ENCODE data around the gene TBPL2. TPM values are rescaled to one million over a fixed set of nuclear protein-coding genes. Genes with fewer than 3 reads are reported as not detected.
"Not testable (repeated sequence)": the region's sequence is repeated elsewhere in the genome, so short reads cannot be mapped to it uniquely, and the experiment has no call there.

Gene TBPL2
- total RNA-seq, 1 donor from 2014 or later: not detected

DNA sequence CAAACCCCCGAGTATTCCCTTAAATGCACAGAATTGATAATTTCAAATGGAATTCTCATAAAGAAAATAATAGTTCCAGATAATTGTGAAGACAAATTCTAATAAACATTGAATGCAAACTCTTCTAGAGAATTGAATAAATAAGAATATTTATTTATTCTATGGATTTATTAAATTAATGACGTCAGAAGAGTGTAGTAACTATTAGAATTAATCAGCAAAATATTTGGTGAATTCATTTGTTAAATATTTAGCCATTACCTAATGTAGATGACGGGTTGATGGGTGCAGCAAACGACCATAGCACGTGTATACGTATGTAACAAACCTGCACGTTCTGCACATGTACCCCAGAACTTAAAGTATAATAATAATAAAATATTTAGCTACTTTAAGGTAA, 33.4 kb upstream of the TBPL2 start:
- FAIRE-seq: no peak
- no peak overlapping the region for H3K4me3 ChIP-seq (ENCODE audit: low read depth, low read length)

DNA sequence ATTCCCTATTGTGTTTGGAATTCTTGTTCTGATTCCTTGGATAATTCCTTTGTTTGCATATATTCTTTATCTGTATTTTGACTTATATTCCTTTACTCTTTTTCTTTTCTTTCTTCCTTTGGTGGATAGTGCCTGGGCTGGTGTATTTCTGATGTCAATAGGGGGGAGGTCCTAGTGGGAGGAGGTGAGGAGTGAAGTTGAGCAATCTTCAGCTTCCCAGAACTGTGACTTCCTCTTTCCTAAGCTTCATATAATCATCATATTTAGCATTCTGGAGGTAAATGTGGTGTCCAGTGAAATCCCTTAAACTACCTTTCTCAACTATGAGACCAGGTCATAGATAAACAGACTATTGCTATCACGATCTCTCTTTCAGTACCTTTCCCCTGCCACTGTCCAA, 29.6 kb upstream of the TBPL2 start:
- TF ChIP-seq, protein P1, sequence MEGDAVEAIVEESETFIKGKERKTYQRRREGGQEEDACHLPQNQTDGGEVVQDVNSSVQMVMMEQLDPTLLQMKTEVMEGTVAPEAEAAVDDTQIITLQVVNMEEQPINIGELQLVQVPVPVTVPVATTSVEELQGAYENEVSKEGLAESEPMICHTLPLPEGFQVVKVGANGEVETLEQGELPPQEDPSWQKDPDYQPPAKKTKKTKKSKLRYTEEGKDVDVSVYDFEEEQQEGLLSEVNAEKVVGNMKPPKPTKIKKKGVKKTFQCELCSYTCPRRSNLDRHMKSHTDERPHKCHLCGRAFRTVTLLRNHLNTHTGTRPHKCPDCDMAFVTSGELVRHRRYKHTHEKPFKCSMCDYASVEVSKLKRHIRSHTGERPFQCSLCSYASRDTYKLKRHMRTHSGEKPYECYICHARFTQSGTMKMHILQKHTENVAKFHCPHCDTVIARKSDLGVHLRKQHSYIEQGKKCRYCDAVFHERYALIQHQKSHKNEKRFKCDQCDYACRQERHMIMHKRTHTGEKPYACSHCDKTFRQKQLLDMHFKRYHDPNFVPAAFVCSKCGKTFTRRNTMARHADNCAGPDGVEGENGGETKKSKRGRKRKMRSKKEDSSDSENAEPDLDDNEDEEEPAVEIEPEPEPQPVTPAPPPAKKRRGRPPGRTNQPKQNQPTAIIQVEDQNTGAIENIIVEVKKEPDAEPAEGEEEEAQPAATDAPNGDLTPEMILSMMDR (IDR thresholded peaks at IDR 0.05; ENCODE audit: insufficient read depth, low read length, severe bottlenecking): no peak
- H3K4me3 ChIP-seq (ENCODE audit: low read depth, low read length): no peak overlapping the region
- no peak for FAIRE-seq
- no peaks in the 10 kb centered on the region for H3K27me3 ChIP-seq (ENCODE audit: control insufficient read depth, insufficient read depth, low read length)
- H3K36me3 ChIP-seq (ENCODE audit: control insufficient read depth, insufficient read depth, low read length): no peaks in the 10 kb centered on the region
- DNase-seq (ENCODE audit: low read depth): no peak

More for the DNA sequence above, 33.4 kb upstream of the TBPL2 start:
- no peaks in the 10 kb centered on the region for H3K36me3 ChIP-seq (ENCODE audit: control insufficient read depth, insufficient read depth, low read length)
- DNase-seq (ENCODE audit: low read depth): no peak
- no peaks in the 10 kb centered on the region for H3K27me3 ChIP-seq (ENCODE audit: control insufficient read depth, insufficient read depth, low read length)
- TF ChIP-seq, protein P1 (IDR thresholded peaks at IDR 0.05; ENCODE audit: insufficient read depth, low read length, severe bottlenecking): no peak

DNA sequence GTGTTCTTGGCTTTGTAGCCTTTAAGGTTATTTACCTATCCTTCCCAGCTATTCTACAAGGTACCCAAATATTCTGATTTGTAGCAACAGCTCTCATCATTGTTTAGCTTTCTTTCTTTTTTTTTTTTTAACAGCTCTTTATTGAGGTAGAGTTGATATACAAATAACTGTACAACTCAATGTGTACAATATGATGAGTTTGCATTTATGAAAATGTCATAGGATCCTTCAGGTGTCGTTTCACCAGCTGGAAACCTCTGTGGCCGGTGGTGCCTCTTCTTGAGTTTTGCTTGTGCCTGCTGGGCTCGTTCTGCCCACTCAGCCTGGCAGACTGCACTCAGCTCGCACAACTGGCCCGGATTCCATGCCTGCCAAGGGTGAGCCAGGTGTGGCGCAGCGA, 26.9 kb upstream of the TBPL2 start:
- Histone ChIP-seq H3K27me3 (ENCODE audit: control insufficient read depth, insufficient read depth, low read length) (no peaks in the 10 kb centered on the region), H3K36me3 (ENCODE audit: control insufficient read depth, insufficient read depth, low read length) (no peaks in the 10 kb centered on the region), H3K4me3 (ENCODE audit: low read depth, low read length) (no peak overlapping the region)
- TF ChIP-seq, protein P1 (IDR thresholded peaks at IDR 0.05; ENCODE audit: insufficient read depth, low read length, severe bottlenecking): no peak
- FAIRE-seq (no peak), DNase-seq (ENCODE audit: low read depth) (no peak)

DNA sequence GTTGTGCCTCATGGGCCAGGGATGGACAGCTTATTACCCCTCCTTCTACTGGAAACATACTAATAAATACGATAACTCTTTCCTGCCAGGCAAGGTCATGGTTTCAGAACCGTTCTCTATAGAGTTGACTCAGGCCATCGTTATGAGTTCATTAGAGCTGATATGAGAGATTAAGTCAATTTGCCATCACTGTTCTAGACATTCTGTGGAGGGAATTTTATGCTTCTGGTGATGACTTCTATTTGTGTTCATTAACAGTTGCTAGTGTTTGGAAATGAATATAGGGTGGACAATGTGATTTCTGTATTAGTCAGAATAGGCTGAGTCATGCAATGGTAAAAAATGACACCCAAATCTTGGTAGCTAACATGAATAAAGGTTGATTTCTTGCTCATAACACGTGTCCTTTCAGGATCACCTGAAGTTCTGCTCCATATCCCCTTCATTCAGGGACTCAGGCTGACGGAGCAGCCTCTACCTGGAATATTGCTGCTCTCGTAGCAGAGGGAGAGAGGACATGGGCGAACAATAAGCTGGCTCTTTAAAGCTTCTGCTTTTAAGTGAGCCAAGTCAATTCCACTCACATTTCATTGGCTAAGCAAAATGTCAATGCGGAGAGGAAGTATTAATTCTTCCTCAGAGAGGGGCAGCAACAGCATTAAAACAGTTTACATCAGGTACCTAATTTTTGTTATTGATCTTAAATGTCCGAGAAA, 18.5 kb upstream of the TBPL2 start:
- Histone ChIP-seq H3K4me3 (ENCODE audit: low read depth, low read length) (no peak overlapping the region), H3K27me3 (ENCODE audit: control insufficient read depth, insufficient read depth, low read length) (no peaks in the 10 kb centered on the region), H3K36me3 (ENCODE audit: control insufficient read depth, insufficient read depth, low read length) (no peaks in the 10 kb centered on the region)
- DNase-seq (ENCODE audit: low read depth): peak; percentile 95
- FAIRE-seq: no peak
- TF ChIP-seq, protein P1 (IDR thresholded peaks at IDR 0.05; ENCODE audit: insufficient read depth, low read length, severe bottlenecking): no peak

DNA sequence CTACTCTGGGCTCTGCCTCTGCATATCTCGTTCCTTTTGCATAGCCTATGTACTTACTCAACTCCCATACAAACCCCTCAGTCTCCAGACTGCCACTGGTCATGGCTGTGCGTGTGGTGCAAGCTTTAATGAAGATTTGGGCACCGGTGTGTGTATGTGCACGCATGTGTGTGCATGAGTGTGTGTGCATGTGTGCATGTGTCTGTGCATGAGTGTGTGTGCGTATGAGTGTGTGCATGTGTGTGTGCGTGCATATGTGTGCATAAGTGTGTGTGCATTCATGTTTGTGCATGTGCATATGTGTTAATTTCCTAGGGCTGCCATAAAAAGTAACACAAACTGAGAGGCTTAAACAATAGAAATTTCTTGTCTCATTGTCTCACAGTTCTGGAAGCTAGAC, 17.1 kb upstream of the TBPL2 start:
- FAIRE-seq (no peak), DNase-seq (ENCODE audit: low read depth) (no peak)
- Histone ChIP-seq H3K36me3 (ENCODE audit: control insufficient read depth, insufficient read depth, low read length) (no peaks in the 10 kb centered on the region), H3K27me3 (ENCODE audit: control insufficient read depth, insufficient read depth, low read length) (no peaks in the 10 kb centered on the region), H3K4me3 (ENCODE audit: low read depth, low read length) (no peak overlapping the region)
- TF ChIP-seq, protein P1 (IDR thresholded peaks at IDR 0.05; ENCODE audit: insufficient read depth, low read length, severe bottlenecking): no peak

DNA sequence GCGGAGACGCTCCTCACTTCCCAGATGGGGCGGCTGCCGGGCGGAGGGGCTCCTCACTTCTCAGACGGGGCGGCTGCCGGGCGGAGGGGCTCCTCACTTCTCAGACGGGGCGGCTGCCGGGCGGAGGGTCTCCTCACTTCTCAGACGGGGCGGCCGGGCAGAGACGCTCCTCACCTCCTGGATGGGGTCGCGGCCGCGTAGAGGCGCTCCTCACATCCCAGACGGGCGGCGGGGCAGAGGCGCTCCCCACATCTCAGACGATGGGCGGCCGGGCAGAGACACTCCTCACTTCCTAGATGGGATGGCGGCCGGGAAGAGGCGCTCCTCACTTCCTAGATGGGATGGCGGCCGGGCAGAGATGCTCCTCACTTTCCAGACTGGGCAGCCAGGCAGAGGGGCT, 16.0 kb upstream of the TBPL2 start:
- not testable (repeated sequence) for FAIRE-seq; H3K4me3 ChIP-seq (ENCODE audit: low read depth, low read length); H3K36me3 ChIP-seq (ENCODE audit: control insufficient read depth, insufficient read depth, low read length)

More for the DNA sequence above, 16.0 kb upstream of the TBPL2 start:
- H3K27me3 ChIP-seq (ENCODE audit: control insufficient read depth, insufficient read depth, low read length); DNase-seq (ENCODE audit: low read depth): not testable (repeated sequence)
